ENCODE results near the gene ABHD6.
"Not testable (repeated sequence)": the region's sequence is repeated elsewhere in the genome, so short reads cannot be mapped to it uniquely, and the experiment has no call there.

The ABHD6 gene

DNA sequence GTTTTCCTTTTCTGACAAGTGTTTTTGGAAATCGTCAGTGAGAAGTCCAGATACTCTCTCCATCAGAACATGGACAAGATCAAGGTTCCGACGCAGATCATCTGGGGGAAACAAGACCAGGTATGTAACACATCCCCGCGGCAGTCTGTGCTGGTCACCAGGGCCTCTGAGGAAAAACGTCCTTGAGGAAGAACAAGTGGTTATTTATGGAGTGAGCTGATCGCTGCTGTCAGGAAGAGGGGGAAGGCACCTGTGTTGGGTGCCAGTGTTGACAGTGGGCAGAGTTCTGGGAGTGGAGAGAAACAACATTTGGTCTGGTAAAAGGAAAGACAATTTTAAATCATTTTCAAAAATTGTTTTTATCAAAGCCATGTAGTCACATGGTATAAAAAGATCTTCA is 47.7 kb downstream of the ABHD6 start:
- DNase-seq, result no peak

DNA sequence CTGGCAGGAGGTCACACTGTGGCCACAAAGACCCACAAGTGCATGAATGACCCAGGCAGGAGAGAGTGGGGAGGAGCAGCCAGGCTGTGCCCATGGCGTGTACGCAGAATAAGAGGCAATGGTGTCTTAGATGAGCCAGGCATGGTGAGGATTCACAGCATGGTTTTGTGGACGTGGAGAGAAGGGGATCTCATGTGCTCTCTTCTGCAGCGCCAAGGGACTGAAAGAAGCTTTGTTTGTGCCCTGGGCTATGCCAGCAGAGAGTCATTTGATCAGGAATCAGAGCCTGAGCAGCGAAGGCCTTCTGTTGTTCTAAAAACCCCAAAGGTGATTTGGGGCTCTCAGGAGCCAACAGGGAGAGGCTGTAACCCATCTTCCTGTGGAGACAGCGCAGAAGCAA is 49.8 kb downstream of the ABHD6 start:
- DNase-seq, result no peak

DNA sequence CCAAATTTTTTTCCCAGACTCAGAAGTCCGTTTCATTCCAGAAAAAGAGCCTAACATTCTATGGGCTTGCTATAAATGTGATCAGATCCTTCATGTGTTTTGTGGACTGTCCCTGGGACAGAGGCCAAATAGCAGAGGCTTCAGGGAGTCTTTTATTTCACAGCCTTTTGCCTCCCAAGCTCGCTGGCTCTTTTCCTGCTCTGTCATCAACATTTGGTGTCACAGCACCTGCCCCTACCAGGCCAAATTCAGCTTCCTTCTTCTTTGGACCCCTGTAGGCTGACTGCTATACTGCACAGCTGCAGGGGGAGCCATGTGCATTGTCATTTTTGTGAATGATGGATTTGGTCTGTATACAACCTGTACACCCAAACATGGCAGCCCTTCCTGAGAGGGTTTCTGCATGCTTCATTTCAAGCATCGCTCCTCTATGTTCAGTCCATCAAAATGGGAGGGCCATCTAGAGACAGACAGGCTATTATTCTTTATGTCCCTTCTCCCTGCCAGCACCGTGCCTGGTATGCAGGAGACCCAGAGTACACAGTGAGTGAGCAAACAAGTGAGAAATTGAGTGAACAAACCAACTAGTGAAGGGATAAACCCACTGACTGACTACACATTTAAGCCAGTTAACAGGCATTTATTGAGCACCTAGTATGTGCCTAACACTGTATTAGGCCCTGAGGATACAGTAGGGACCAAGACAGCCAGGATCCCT is 50.6 kb downstream of the ABHD6 start:
- DNase-seq, result no peak

DNA sequence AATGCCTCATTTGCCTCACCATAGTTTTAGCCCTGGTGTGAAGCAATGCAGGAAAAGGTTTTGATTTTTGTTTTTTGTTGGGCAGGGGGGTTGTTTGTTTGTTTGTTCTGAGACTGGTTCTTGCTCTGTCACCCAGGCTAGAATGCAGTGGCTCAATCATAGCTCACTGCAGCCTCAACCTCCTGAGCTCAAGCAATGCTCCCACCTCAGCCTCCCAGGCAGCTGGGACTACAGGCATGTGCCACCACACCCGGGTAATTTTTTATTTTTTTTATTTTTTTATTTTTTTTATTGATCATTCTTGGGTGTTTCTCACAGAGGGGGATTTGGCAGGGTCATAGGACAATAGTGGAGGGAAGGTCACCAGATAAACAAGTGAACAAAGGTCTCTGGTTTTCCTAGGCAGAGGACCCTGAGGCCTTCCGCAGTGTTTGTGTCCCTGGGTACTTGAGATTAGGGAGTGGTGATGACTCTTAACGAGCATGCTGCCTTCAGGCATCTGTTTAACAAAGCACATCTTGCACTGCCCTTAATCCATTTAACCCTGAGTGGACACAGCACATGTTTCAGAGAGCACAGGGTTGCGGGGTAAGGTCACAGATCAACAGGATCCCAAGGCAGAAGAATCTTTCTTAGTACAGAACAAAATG is 51.5 kb downstream of the ABHD6 start:
- not testable (repeated sequence) for DNase-seq

DNA sequence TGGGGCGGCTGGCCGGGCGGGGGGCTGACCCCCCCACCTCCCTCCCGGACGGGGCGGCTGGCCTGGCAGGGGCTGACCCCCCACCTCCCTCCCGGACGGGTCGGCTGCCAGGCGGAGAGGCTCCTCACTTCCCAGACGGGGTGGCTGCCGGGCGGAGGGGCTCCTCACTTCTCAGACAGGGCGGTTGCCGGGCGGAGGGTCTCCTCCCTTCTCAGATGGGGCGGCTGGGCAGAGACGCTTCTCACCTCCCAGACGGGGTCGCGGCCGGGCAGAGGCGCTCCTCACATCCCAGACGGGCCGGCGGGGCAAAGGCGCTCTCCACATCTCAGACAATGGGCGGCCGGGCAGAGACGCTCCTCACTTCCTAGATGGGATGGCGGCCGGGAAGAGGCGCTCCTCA is 52.9 kb downstream of the ABHD6 start:
- DNase-seq, result not testable (repeated sequence)

DNA sequence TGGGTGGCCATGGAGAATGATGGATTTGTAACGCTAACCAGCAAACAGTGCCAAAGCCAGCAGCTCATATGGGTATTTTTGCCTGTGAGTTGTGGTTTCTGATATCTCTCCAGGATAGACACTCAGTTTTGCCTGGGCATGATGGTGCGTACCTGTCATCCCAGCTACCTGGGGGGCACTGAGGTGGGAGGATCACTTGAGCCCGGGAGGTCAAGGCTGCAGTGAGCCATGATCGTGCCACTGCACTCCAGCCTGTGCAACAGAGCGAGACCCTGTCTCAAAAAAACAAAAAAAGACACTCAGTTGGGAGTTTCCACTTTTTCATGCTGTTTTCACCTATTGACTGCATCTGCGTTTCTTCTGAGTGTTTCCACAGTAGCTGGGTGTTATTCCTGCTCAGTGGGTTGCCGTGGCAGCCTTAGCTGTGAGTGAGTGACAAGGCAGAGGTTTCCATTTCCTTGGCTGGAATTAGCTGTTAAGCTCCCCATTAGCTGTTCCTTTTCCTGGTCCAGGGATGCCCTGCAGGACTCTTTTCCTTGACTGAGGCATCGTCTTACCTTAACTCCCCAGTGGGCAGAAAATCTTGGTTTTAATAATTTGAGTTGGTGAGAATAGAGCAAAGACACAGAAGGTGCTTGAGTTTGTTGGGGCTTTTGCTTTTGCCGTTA is 54.2 kb downstream of the ABHD6 start:
- DNase-seq, result no peak

DNA sequence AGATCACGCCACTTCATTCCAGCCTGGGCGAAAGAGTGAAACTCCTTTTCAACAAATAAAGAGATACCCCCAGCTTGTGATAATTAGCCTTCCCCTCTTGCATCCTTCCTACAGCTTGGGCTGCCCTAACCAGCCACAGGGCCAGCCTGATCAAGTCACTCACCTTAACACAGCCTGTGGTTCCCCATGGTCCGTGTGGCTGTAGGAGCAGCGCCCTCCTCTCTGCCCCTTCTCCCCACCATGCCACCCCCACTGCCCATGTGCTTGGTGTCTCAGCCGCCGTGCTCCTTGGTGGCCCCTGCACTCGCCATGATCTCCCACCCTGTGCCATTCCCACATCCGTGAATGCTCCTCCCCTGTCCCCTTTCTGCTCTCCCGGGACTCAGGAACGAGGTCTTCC is 55.3 kb downstream of the ABHD6 start:
- no peak for DNase-seq

DNA sequence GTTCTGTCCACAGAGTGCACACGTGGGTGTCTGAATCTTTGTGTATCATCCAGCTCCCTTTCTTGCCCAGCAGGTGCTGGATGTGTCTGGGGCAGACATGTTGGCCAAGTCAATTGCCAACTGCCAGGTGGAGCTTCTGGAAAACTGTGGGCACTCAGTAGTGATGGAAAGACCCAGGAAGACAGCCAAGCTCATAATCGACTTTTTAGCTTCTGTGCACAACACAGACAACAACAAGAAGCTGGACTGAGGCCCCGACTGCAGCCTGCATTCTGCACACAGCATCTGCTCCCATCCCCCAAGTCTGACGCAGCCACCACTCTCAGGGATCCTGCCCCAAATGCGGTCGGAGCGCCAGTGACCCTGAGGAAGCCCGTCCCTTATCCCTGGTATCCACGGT is 55.9 kb downstream of the ABHD6 start:
- no peak for DNase-seq

DNA sequence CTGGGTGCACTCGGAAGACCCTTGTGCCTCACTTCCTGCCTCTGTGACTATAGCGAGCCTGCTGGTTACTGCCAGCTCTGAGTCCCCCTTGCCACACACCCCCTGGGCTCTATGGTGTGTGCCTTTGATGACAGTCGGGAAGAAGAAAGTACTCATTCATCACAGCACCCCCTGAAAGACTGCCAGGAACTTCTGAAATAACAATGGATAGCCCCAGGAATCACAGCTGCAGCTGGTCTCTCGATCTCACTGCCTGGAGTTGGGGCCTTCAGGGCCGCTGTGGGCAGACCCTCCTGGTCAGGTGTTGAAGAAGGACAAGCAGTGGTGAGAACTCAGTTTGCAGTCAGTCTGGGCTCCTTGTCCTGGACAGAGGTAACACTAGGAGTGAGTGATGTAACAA is 58.7 kb downstream of the ABHD6 start:
- DNase-seq, result no peak

DNA sequence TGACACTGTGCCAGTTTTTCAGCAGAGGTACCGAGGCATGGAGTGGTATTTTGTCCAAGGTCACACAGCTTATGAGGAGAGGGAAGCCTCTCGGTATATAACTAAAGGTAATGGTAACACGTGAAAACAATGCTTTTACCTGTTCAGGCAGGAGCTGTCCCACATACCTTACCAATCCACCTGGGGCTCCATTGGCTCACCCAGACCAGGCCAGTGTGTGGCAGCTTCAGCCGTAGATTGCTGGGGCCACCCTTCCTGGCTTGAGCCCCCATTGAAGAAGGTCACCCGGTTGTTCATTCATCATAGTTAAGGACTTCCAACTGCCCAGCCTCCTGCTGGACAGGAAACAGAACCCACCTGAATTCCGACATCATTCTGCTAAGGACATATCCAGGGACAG is 59.3 kb downstream of the ABHD6 start:
- no peak for DNase-seq

DNA sequence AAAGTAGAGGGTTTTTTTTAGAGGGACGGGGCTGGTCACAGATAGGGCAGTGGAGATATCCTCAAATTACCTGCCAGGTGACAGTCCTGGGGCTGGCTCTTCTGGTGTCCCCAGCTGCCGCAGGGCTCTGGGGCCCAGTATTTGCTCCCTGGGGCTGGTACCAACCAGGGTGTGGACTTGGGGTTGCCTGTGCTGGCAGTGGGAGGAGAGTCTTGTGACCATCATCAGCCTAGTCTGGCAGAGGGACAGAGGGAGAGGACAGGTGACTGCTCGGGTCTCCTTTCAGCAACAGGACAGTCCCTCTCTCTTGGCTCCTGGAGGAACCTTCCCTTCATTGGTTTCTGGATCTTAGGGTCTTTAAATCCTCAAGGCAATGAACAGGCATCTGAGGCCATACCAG is 60.6 kb downstream of the ABHD6 start:
- DNase-seq, result no peak

GRCh38 chr3:58299075-58299474 is 61.5 kb downstream of the ABHD6 start:
- DNase-seq, result no peak

DNA sequence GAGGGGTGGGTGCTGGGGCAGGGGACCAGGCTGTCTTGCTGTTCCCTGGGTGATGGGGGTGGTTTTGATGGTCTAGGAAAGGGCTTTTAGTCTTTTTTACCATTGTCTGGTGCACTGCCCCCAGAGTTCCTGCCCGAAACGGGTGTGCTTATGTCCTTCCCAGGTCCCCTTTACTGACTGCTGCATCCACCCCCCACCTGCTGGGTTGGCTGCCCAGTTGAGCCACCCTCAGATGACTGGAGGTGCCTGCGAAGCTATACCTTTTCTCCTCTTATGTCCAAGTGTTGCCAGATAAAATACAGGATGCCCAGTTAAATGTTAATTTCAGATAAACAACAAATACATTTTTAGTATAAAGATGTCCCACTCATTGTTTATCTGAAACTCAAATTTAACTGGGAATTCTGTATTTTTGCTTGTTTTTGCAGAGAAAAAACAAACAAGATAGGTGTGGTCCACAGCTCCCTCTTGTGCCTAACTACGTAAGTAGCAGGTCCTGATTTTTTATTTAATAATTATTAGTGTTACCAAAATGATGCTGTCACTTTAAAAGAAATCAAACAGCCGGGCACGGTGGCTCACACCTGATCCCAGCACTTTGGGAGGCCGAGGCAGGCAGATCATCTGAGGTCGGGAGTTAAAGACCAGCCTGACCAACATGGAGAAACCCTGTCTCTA is 62.4 kb downstream of the ABHD6 start:
- no peak for DNase-seq

- DNase-seq, result peak; percentile 85
Measured at GRCh38 chr3:58305882-58306711, 68.5 kb downstream of the ABHD6 start, which contains the start of the genes HTD2 and RPP14. Gene HTD2 (plus strand): TSS chr3:58306520. CDS start chr3:58317614, 11,094 bp downstream. Gene RPP14 (plus strand): TSS chr3:58306245. CDS start chr3:58310330, 4,085 bp downstream.

DNA sequence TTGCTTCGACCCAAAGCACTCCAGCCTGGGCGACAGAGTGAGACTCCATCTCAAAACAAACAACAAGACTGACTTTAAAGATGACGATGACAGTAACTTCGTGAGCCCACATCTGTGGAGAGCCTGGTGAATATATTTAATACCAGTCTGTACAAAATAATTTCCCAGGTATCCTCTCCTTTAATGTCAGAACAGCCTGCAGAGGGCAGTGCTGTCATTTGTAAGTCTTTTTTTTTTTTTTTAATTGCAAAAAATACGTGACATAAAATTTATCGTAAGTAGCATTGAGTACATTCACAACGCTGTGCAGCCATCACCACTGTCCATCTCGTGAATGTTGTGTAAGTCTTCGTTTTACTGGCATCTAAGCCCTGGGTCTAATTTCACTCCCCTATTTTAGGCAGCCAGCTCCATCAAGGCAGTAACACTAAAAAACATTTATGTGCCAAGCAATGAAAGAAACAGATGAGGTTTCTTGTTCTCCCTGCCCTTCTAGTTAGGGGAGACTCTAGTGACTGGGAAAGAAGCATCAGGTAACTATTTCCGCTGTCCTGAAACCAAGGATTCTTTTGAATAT is 70.1 kb downstream of the ABHD6 start:
- DNase-seq, result peak; percentile 9

GRCh38 chr3:58308728-58309127 is 71.1 kb downstream of the ABHD6 start:
- DNase-seq, result no peak

GRCh38 chr3:58317811-58318210 is 80.2 kb downstream of the ABHD6 start:
- no peak for DNase-seq

GRCh38 chr3:58321791-58322190 is 84.2 kb downstream of the ABHD6 start:
- DNase-seq, result no peak

DNA sequence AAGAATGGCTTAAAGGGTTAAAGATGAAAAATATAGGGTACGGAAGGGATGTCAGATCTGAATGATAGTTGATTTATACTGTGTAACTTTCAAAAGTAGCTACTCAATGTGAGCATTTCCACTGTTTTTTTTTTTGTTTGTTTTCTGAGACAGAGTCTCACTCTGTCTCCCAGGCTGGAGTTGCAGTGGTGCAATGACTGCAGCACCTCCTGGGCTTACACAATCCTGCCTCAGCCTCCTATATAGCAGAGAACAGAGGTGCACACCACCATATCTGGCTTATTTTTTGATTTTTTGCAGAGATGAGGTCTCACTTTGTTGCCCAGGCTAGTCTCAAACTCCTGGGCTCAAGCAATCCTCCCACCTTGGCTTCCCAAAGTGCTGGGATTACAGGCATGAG is 85.2 kb downstream of the ABHD6 start:
- no peak for DNase-seq

GRCh38 chr3:58323529-58324390 is 86.2 kb downstream of the ABHD6 start:
- DNase-seq, result no peak

Measured in COR-L47 (cell line).